Measurements from ENCODE around the gene EFCAB13.
"Not testable (repeated sequence)": the region's sequence is repeated elsewhere in the genome, so short reads cannot be mapped to it uniquely, and the experiment has no call there.

EFCAB13 gene

DNA sequence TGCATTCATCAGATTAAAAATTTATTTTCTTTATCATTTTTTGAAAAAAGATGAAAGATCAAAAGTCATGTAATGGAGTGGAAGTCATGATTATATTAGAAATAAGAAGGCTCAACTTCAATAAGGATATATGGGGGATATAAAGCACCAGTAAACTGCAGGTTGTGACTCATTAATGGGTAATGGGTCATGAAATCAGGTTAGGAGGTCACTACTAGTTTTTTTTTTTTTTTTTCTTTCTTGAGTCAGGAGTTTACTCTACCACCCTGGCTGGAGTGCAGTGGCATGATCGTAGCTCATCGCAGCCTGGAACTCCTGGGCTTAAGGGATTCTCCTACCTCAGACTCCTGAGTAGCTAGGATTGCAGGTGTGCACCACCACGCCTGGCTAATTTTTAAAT, 14.3 kb downstream of the EFCAB13 start:
- peaks cover 22% of the 10 kb centered on the region for H3K36me3 Mint-ChIP-seq (ENCODE audit: low read depth)
- H3K27me3 Mint-ChIP-seq (ENCODE audit: low read depth, poor library complexity): peaks cover 9% of the 10 kb centered on the region
- no peak for DNase-seq
- no peak overlapping the region for H3K27ac Mint-ChIP-seq
- H3K4me3 Mint-ChIP-seq: no peak overlapping the region
- TF ChIP-seq, protein P1, sequence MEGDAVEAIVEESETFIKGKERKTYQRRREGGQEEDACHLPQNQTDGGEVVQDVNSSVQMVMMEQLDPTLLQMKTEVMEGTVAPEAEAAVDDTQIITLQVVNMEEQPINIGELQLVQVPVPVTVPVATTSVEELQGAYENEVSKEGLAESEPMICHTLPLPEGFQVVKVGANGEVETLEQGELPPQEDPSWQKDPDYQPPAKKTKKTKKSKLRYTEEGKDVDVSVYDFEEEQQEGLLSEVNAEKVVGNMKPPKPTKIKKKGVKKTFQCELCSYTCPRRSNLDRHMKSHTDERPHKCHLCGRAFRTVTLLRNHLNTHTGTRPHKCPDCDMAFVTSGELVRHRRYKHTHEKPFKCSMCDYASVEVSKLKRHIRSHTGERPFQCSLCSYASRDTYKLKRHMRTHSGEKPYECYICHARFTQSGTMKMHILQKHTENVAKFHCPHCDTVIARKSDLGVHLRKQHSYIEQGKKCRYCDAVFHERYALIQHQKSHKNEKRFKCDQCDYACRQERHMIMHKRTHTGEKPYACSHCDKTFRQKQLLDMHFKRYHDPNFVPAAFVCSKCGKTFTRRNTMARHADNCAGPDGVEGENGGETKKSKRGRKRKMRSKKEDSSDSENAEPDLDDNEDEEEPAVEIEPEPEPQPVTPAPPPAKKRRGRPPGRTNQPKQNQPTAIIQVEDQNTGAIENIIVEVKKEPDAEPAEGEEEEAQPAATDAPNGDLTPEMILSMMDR (IDR thresholded peaks at IDR 0.05): no peak
- H3K9me3 Mint-ChIP-seq: no peaks in the 10 kb centered on the region
- no peaks in the 10 kb centered on the region for H3K4me1 Mint-ChIP-seq

DNA sequence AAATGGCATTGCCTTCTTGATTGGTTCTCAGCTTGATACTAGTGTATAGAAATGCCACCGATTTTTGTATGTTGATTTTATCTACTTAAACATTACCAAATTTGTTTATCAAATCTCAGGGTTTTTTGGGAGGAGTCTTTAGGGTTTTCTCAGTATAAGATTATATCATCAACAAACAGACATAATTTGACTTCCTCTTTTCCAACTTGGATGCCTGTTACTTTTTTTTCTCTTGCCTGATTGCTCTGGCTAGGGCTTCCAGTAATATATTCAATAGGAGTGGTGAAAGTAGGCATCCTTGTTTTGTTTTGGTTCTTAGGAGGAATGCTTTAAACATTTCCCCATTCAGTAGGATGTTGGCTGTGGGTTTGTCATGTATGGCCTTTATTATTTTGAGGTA, 29.1 kb downstream of the EFCAB13 start:
- TF ChIP-seq, protein P1 (IDR thresholded peaks at IDR 0.05): no peak
- Mint-ChIP-seq H3K4me3 (no peak overlapping the region), H3K4me1 (no peaks in the 10 kb centered on the region), H3K9me3 (peaks cover 28% of the 10 kb centered on the region), H3K36me3 (ENCODE audit: low read depth) (peaks cover 18% of the 10 kb centered on the region), H3K27ac (no peak overlapping the region), H3K27me3 (ENCODE audit: low read depth, poor library complexity) (peaks cover 13% of the 10 kb centered on the region)
- DNase-seq: no peak

DNA sequence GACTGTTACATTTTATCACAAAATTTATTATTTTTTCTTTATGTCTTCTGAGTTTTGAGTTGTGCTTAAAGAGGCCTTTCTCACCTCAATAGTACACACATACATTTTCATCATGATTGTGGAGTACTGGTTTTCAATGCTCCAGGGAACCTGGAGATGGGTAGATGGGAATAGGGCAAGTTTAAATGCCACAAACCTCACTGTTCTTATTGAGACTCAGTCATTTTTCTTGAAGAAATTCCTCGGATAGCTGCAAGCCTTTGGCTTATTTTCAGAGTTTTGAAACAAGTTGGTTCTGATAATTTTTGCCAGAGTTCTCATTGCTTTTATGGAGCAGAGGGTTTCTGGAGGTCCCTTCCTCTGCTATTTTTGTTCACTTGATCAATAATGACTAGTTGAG, 34.9 kb downstream of the EFCAB13 start:
- Mint-ChIP-seq H3K9me3 (peaks cover 49% of the 10 kb centered on the region), H3K27me3 (ENCODE audit: low read depth, poor library complexity) (peaks cover 10% of the 10 kb centered on the region), H3K4me3 (no peak overlapping the region), H3K36me3 (ENCODE audit: low read depth) (peaks cover 31% of the 10 kb centered on the region), H3K27ac (no peak overlapping the region), H3K4me1 (no peaks in the 10 kb centered on the region)
- DNase-seq: no peak
- TF ChIP-seq, protein P1 (IDR thresholded peaks at IDR 0.05): no peak

DNA sequence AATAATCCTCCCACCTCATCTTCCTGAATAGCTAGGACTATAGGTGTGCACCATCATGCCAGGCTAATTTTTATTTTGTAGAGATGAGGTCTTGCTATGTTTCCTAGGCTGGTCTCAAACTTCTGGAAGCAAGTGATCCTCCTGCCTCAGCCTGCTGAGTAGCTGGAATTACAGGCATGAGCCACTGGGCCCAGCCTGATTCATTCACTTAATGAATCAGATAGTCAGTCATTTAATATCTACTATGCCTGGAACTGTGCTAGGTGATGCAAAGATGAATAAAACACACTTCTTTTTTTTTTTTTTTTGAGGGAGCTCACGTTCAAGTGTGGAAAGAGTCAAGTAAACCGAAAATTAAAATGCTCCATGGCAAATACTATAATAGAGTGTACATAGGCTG, 39.4 kb downstream of the EFCAB13 start:
- TF ChIP-seq, protein P1 (IDR thresholded peaks at IDR 0.05): no peak
- H3K27ac Mint-ChIP-seq: no peak overlapping the region
- no peaks in the 10 kb centered on the region for H3K4me1 Mint-ChIP-seq
- peaks cover 21% of the 10 kb centered on the region for H3K27me3 Mint-ChIP-seq (ENCODE audit: low read depth, poor library complexity)
- H3K9me3 Mint-ChIP-seq: peaks cover 32% of the 10 kb centered on the region
- no peak for DNase-seq
- no peak overlapping the region for H3K4me3 Mint-ChIP-seq
- peaks cover 14% of the 10 kb centered on the region for H3K36me3 Mint-ChIP-seq (ENCODE audit: low read depth)

DNA sequence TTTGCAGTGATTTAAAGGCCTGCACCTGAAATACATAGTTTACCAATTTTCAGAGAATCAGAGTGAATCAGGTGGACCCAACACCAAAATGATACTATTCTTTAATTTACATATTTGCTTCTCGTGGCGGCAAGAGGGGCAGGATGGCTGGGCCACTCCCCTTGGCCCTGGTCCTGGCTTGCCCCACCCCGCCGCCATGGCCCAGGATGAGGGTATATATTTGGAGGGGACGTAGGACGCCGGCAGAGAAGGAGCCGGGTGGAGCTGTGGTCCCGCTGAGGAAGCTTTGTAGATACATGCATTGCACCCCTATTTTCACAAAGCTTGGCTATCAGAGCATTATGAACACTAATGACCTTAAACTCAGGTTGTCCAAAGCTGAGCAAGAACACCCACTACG, 43.5 kb downstream of the EFCAB13 start:
- H3K27ac Mint-ChIP-seq: no peak overlapping the region
- no peak for DNase-seq
- peaks cover 26% of the 10 kb centered on the region for H3K9me3 Mint-ChIP-seq
- TF ChIP-seq, protein P1 (IDR thresholded peaks at IDR 0.05): no peak
- H3K4me3 Mint-ChIP-seq: no peak overlapping the region
- H3K36me3 Mint-ChIP-seq (ENCODE audit: low read depth): peaks cover 19% of the 10 kb centered on the region
- H3K4me1 Mint-ChIP-seq: no peaks in the 10 kb centered on the region
- H3K27me3 Mint-ChIP-seq (ENCODE audit: low read depth, poor library complexity): peaks cover 37% of the 10 kb centered on the region

DNA sequence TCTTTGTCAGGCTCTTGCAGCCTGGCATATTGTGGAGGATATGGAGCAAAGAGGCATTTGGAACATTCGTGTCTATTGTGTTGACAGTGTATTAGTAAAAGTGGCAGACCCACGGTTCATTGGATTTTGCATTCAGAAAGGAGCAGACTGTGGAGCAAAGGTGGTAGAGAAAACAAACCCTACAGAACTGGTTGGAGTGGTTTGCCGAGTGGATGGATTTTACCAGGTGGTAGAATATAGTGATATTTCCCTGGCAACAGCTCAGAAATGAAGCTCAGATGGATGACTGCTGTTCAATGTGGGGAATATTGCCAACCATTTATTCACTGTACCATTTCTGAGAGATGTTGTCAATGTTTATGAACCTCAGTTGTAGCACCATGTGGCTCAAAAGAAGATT, 44.5 kb downstream of the EFCAB13 start:
- Mint-ChIP-seq H3K36me3 (ENCODE audit: low read depth) (peaks cover 20% of the 10 kb centered on the region), H3K4me1 (no peaks in the 10 kb centered on the region), H3K27me3 (ENCODE audit: low read depth, poor library complexity) (peaks cover 40% of the 10 kb centered on the region), H3K4me3 (no peak overlapping the region), H3K9me3 (peaks cover 26% of the 10 kb centered on the region), H3K27ac (no peak overlapping the region)
- DNase-seq: no peak
- TF ChIP-seq, protein P1 (IDR thresholded peaks at IDR 0.05): no peak

DNA sequence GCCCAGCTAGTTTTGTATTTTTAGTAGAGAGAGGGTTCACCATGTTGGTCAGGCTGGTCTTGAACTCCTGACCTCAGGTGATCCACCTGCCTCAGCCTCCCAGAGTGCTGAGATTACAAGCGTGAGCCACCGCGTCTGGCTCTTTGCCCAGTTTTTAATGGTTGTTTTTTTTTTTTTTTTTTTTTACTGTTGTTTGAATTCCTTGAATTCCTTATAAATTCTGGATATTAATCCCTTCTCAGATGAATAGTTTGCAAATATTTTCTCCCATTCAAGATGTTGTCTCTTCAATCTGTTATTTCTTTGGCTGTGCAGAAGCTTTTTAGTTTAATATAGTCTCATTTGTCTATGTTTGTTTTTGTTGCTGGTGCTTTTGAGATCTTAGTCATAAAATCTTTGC, 47.1 kb downstream of the EFCAB13 start:
- not testable (repeated sequence) for DNase-seq, H3K27ac Mint-ChIP-seq, H3K4me3 Mint-ChIP-seq, H3K4me1 Mint-ChIP-seq
- H3K9me3 Mint-ChIP-seq: peaks cover 22% of the 10 kb centered on the region
- peaks cover 16% of the 10 kb centered on the region for H3K36me3 Mint-ChIP-seq (ENCODE audit: low read depth)
- H3K27me3 Mint-ChIP-seq (ENCODE audit: low read depth, poor library complexity): peaks cover 42% of the 10 kb centered on the region
